Left lobe of liver (tissue), 2 donors: ENCODE data around the gene CPNE8. TPM values are rescaled to one million over a fixed set of nuclear protein-coding genes. Genes with fewer than 3 reads are reported as not detected.
A peak's percentile ranks its signal among the peaks of the same experiment; 100 is the strongest.
"Not testable (repeated sequence)": the region's sequence is repeated elsewhere in the genome, so short reads cannot be mapped to it uniquely, and the experiment has no call there.

Experiments
- ATAC-seq: fragments of 200-7000 bp; cut with Tn5 transposase; one replicate; pipeline ENCODE4 v1.9.1; 2020; ENCODE audit warnings: mild to moderate bottlenecking, moderate library complexity
- DNase-seq: peaks from one replicate; pipeline ENCODE4 v3.0.0-alpha.2; 2020; ENCODE audit warnings: low spot score
- total RNA-seq: library from RNA; stranded (reverse); gene quantifications from one replicate; pipeline ENCODE4 v1.2.1, GENCODE V29; 2021
- donor health status: DM: no; HTN: no; CAD: no; lungs with moderate emphysema.
- donor health status: DM: no; HTN: yes; CAD: no.

The CPNE8 gene
- total RNA-seq, 1 donor from 2014 or later = 9.2 TPM

DNA sequence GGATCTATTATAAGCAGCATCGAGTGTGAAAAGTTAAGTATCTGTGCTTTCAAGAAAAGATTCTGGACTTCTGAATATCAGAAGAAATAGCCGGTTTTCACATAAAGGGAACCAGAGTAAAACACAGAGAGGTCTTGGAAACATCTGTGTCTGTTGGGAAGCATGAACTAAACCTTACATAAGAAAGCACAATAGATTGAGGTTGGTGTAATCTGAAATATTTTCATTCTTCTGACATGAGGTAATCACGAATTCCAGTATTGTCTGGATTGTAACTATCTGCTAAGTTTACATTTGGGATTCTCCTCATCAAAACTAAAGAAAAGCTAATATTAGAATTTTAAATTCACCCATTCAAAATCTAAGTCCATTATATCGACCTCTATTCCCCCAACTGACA is 161.3 kb downstream of the CPNE8 start:
- ATAC-seq (no peak), DNase-seq (no peak)

DNA sequence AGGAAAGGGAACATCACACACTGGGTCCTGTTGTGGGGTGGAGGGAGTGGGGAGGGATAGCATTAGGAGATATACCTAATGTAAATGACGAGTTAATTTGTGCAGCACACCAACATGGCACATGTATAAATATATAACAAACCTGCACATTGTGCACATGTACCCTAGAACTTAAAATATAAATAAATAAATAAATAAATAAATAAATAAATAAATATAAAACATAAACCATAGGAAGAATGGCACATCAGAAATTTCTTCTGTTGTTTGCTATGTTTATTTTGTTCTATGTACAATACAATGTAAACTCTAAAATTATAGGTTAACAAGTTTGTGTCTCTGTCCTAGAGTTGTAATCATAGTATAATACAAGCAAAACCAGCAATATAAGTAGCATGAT is 162.9 kb downstream of the CPNE8 start:
- DNase-seq, ATAC-seq: not testable (repeated sequence)

DNA sequence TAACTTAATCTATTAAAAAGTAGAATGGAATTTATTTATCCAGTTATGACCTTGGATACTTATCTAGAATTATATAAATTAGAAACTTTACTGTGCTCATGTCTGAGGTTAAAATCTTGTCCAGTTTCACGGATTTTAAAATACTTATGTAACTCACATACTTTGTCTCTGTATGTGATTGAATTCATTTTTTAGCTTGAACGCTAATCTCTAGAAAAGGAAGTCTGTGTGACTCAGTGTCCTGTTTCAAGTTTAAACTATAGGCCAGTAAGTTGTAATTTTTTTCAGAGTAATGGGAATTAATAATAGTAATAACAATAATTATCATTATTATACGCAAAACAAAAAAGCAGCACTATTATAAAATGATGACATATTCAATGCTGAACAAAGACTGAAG is 168.6 kb downstream of the CPNE8 start:
- ATAC-seq = no peak
- DNase-seq = no peak

DNA sequence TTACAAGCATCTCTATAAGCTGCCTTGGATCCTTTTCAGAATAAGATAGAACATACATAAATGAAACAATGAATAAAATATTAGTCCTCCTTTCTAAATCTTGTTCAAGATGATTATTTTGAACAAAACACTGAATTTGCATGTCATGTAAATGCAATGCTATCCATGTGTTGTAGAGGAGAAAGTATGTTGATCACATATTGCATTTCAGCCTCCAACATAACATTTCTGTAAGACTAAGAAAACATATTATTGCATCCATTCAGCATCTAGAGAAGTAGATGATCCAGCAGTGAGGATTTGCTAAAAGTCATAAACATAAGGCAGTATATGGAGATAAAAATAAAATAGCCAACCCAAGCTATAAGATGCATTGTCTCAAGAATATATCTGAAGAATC is 172.6 kb downstream of the CPNE8 start:
- no peak for ATAC-seq

DNA sequence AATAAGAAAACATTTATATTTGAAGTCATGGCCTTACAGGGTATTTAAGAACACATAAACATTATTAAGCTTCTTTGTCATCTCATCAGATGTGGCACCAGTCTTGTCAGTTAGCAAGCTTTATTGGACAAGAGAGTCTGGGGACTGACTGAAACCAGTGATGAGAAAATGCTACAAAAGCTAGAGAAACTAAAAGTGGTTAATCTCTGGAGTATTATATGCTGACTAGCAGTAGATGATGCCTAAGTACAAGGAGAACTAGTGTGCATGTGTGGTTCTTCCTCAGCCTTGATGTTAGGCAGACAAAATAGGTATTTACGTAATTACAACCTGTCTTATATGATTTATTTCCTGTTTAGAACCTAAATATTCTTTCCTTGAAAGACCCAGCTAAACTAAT is 176.5 kb downstream of the CPNE8 start:
- ATAC-seq (no peak), DNase-seq (no peak)

More for the DNA sequence above, 172.6 kb downstream of the CPNE8 start:
- DNase-seq = no peak

DNA sequence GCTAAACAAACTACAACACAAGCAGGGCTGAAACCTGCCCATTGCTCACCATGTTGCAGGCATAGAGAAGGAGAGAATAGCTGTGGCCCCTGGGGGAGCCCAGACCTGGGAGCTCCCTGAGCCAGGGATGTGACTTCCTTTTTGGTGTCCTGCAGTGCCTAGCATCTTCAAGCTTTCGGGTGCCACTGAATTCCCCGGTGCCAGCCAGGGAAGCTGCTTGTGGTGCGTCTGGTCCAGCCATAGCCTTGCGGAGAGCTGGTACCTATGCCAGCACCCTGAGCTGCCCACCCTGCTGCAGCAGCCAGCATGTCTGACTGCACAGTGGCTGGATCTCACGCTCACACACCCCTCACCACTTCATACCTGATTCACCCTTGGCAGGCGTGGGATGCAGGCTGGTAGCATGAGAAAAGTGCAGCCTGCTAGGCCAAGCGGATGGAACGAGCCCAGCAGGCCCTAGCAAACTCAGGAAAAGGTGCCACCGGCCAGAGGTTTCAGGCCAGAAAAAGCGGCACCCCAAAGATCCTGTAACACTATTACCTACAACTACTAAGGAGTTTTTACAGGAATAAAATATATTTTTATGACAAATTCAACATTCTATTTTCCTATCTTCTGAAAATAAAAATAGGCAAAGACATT is 183.7 kb downstream of the CPNE8 start:
- ATAC-seq (no peak), DNase-seq (no peak)

DNA sequence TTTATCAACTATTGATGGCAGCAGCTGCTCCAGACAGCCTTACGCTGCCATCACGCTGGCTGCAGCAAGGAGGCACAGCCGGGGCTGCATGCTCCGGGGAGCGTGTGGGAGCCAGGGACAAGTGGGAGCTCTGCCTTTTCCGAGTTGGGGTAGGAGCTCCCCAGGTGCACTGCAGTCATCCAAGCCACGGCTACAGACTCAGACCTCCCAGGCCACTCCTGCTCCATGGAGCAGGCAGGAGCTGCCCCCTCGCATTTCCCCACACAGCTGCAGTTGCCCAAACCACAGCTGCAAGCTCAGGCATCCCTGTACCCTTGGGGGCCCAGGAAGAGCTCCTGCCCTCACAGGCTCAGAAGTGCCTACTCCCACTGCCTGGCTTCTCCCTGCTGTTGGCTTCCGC is 184.7 kb downstream of the CPNE8 start:
- DNase-seq (no peak), ATAC-seq (no peak)

DNA sequence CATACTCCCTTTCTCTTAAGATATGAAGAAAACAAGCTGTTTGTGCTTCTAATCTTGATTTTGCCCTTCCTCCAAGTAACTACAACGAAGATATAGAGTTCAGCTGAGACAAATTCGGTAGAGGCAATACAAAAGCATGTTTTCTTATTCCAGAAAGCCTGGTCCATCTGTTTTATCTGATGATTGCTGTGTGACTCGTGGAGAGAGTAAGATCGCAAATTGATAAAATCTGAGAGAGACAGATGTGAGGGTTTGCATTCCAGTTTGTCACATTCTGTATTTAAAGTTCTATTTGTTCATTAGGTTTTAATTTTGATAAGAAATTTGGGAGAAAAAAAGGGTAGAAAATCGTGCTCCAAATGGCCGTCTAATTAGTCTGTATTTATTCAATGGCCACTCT is 192.1 kb downstream of the CPNE8 start:
- no peak for ATAC-seq
- no peak for DNase-seq

DNA sequence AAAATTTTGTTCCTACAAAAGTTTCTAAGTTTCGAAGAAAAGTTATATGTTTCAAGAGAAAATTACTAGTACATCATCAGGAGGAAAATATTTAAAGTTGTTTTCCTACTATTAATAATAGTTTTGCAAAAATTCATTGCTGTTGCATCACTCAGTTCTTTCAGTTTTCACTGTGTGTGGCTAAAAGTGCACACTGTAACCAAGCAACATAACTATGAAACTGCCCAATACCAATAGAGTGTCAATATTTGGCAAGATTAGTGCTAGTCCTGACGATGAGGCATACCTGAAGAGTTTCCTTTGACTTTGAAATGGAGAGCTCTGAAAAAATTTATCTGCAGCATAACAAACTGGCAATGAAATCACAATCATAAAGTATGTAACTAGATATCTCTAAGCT is 194.3 kb downstream of the CPNE8 start:
- DNase-seq = no peak
- ATAC-seq = no peak

DNA sequence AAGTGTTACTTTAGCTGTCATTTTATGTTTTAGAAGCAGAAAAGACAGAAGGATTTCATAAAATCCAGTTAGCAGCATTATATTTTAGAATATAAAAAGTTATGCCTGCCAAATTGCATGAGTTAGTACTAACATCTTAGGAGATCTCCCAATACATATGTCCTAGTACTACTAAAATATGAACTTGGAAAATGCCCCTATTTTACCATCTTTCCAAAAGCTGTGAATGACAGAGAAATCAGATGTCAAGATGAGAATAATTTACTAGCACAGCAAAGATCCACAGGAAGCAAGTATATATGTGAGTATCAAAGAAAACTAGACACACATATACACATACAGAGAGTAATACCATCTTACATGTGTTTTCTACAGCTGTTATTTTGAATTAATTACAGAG is 196.9 kb downstream of the CPNE8 start:
- no peak for DNase-seq
- ATAC-seq = no peak

DNA sequence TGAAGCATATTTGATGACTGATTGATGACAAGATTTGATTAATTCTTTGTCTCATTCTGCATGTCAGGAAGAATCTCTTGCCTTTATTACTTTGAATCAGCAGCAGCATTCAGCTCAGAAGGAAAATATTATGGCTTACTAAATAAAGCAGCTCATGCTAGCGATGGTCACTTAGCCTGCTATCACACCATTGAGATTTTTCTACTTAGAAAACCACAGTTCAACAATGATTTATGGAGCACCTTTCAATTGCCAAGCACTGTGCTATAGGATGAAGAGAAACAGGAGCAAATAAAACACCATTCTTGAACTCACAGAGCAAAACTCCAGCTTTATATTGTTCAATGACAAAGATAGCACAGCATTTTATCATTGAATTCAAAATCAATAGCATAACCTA is 197.7 kb downstream of the CPNE8 start:
- ATAC-seq (no peak), DNase-seq (no peak)

DNA sequence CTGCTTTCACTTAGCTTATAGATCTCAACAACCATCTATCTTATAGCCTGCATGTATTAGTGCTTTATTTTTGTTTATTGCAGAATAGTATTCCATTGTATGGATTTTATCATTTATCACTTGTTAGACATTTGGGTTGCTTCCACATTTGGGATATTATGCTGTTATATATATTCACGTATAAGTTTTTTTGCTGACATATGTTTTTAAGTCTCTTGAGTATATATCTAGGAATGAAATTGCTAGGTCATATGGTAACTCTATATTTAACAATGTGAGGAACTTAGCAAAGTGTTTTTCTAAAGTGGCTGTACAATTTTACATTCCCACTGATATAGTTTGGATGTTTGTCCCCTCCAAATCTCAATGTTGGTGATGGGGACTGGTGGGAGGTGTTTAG is 208.1 kb downstream of the CPNE8 start:
- DNase-seq = no peak

DNA sequence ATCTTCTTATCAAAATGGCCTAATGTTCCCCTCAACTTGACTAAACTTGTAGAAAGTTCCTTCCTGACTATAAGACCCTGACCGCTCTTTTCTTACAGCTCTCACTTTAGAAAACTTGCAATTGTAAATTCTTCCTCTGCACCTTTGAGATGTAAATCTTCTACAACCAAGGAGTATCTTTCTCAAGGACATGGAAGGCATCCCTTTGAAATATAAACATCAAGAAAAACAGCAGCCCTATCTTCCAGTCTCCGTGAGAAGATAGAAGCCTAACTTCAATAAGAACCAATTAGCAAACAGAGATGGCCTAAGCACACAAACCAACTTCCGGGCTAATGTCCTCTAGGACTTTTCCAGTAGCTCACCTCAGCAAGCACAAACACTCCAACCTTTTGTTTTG is 210.3 kb downstream of the CPNE8 start:
- ATAC-seq (no peak), DNase-seq (no peak)

More for the DNA sequence above, 208.1 kb downstream of the CPNE8 start:
- no peak for ATAC-seq

DNA sequence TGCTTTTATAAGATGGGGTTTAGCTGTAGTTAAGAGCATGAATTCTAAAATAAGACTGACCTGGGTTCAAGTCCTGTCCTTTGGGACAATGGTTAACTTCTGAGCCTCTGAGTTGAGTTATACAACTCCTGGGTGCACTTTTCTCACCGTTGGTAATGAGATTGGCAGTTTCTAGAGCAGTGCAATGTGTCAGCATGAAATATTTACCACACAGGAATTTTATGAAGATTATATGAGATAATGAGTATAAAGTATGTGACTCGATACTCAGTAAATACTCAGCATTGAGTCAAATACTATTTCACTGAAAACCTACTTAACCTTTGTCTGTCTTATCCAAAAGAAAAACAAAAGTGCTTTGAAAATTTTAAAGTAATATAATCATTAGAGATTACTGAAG is 214.2 kb downstream of the CPNE8 start:
- DNase-seq = no peak
- no peak for ATAC-seq

DNA sequence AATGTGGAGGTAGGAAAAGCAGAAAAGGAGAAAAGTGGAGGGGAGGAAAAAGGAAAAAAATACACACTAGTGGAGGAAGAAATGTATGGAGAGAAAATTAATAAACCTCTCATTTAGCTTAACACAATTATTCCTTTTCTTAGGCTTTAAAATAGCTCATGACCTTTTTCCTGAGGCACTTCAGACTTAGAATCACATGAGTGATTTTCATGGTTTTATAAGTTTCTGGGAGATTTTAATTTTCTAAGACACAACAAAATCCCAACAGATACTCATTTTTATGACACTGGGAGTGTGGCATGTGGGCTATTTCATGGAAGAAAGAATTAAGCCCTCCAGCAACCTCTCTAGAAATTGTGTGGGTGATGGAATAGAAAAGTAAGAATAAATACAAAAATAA is 214.7 kb downstream of the CPNE8 start:
- DNase-seq = no peak
- no peak for ATAC-seq

DNA sequence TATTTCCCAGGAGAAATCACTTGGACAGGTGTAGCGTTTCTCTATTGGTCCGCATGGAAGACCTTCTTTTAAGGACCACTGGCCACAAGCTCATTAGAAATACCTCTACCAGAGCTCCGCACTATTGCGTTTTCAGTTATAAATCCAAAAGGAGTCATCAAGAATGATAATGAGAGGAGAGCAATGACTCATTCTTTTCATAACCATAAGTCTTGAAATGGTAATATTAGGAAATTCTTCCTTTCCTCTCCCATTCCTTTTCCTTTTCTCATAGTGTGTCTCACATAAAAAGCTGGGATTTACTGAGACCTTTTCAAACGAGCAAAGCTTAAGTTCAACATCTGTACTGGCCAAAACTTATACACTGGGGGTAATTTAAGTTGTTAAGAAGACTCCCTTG is 215.7 kb downstream of the CPNE8 start:
- no peak for DNase-seq
- no peak for ATAC-seq

DNA sequence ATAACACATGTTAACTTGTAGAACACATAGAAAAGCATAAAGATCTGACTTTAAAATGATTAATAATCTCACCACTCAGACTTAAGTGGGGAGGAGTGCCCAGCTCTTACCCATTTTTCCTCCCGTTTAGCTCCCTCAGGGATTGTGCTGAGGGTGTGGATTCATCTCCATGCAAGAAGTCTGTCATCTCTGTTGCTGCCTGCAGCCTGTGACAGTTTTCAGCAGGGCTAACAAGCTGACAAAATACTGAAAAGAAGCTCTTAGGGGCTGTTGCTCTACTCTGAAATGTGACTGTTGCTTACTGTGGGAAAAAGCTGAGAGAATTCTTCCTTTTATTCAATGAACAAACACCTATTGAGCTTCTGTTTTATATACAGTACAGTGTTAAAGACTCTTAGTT is 216.2 kb downstream of the CPNE8 start:
- DNase-seq (no peak), ATAC-seq (no peak)

DNA sequence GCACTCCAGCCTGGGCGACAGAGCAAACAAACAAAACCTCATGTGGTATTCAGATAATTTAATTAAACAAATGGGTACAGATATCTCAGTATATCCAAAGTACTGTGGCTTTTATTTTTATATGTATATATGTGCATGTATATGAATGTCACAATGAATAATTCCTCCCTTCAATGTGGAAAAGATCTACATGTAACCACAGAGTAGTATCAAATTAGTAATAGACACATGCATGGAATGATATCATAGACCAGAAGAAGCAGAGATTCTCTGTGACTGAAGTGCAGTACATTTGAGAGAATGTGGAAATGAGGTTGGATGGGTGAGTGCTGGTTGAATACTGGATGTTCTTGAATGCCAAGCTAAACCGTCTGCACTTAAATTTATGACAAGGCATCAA is 222.9 kb downstream of the CPNE8 start:
- no peak for DNase-seq
- ATAC-seq = no peak

DNA sequence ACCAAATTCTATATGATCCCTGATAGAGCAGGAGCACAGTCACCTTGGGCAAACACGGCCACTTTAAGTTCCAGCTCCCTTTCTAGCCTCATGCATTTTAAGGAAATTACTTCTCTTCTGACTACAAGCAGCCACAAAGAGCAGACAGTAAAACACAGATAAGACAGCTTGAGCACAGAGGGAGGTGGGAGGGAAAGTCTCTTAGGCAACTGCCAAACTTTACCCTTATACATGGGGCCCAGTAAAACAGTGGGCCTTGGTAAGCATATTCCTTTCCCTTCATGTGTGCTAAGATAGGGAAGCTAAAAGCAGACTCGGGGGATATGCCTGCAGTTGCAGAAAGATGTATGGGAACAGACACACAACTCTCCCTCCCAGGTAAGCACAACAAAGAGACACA is 235.9 kb downstream of the CPNE8 start:
- DNase-seq (no peak), ATAC-seq (no peak)

DNA sequence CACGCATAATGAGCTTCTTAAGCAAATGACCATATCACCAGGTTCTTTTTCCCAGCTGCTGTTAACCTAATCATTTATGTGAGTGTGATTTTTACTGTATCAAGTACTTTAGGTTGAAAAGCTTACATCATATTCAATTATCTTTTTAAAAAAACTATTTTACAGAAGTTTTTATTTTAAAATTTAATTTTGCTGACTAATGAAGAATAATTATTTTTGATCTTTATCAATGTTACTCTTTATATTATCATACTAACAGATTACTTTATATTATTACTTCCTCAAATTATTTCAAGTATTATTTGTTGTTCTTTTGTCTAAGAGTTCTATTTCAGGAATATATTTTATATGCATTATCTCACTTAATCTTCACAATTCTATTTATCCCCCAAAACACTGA is 236.3 kb downstream of the CPNE8 start:
- no peak for ATAC-seq
- DNase-seq = no peak

DNA sequence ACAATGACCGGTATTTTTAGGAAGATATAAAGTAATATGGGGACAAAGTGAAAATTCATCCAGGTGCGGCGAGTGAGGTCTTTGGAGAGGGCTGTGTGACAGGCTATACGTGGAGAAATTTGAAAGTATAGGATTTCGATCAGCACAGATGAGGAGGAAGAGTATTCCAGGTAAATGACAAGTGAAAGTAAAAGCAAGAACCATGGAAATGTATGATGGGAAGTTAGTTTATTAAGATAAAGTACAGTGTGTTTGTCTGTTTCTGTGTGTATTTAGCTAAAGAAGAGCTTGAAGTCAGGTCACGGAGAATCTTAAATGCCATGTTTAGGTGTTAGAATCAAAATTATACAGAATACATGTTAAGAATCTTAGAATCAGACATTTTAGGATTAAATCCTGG is 239.0 kb downstream of the CPNE8 start:
- ATAC-seq = peak; percentile 69
- no peak for DNase-seq

DNA sequence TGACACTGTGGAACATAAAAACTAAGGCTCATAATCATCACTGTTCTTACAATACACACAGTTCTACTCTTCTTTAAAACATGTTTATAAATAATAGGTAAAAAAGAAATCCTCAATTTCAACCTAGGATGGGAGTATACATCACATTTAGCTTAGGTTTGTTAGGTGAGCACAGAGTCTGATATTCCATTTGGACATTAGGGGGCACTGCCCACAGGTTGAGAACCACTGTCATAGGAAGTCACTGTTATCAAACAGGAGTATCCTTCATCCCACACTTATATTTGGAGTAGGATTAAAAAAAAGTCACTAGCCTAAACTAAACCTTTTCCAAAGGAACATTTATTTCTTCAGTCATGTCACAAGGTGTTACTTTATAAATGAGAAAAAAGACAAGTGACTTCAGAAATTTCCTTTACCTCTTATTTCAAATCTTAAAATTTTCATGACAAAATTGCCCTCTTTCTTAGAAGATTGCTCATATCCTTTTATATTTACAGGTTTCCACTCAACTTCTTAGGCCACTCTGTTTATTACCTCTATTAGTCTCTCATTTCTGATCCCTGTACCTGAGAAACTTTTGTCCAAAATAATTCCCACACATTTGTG is 240.6 kb downstream of the CPNE8 start:
- ATAC-seq = peak; percentile 92
- DNase-seq = no peak

DNA sequence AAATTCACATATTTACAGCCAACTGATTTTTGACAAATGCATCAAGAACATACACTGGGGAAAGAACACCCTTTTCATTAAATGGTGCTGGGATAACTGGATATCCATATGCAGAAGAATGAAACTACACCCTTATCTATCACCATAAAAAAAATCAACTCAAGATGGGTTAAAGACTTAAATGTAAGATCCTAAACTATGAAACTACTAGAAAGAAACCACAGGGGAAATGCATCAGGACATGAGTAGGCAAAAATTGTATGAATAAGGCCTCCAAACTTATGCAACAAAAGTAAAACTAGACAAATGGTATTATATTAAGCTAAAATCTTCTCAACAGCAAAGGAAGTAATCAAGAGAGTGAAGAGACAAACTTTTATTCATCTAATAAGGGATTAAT is 242.6 kb downstream of the CPNE8 start:
- DNase-seq = no peak

More for the DNA sequence above, 242.6 kb downstream of the CPNE8 start:
- no peak for ATAC-seq
